ENCODE measurements around the gene NHLRC4.

DNA sequence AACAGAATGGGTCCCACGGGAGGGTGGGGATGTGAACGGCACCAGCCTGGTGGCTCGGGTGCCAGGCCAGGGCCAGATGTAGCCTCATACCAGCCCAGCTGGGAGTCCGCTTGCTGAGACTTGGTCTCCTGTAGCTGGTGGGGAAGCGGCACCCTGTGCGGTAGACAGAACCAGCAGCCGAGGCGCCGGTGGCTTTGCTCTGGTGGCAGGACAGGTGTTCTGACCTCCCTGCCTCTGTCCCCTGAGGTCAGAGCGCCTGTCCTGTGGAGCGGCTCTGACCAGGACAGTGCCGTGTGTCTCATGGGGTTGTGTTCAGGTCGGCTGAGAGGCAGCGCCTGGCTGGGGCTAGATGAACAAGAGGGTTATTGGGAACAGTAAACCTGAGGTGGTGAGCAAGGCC is 43.2 kb downstream of the NHLRC4 start:
- TF ChIP-seq, protein P1, sequence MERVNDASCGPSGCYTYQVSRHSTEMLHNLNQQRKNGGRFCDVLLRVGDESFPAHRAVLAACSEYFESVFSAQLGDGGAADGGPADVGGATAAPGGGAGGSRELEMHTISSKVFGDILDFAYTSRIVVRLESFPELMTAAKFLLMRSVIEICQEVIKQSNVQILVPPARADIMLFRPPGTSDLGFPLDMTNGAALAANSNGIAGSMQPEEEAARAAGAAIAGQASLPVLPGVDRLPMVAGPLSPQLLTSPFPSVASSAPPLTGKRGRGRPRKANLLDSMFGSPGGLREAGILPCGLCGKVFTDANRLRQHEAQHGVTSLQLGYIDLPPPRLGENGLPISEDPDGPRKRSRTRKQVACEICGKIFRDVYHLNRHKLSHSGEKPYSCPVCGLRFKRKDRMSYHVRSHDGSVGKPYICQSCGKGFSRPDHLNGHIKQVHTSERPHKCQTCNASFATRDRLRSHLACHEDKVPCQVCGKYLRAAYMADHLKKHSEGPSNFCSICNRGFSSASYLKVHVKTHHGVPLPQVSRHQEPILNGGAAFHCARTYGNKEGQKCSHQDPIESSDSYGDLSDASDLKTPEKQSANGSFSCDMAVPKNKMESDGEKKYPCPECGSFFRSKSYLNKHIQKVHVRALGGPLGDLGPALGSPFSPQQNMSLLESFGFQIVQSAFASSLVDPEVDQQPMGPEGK (CRISPR knock-in tag; IDR thresholded peaks at IDR 0.05; ENCODE audit: borderline replicate concordance), result no peak
- no peak for TF ChIP-seq BACH2 (CRISPR knock-in tag; IDR thresholded peaks at IDR 0.05; ENCODE audit: borderline replicate concordance)
- no peak for TF ChIP-seq ZNF70 (CRISPR knock-in tag; IDR thresholded peaks at IDR 0.05)
- TF ChIP-seq, protein P2, sequence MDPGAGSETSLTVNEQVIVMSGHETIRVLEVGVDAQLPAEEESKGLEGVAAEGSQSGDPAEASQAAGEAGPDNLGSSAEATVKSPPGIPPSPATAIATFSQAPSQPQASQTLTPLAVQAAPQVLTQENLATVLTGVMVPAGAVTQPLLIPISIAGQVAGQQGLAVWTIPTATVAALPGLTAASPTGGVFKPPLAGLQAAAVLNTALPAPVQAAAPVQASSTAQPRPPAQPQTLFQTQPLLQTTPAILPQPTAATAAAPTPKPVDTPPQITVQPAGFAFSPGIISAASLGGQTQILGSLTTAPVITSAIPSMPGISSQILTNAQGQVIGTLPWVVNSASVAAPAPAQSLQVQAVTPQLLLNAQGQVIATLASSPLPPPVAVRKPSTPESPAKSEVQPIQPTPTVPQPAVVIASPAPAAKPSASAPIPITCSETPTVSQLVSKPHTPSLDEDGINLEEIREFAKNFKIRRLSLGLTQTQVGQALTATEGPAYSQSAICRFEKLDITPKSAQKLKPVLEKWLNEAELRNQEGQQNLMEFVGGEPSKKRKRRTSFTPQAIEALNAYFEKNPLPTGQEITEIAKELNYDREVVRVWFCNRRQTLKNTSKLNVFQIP (CRISPR knock-in tag; IDR thresholded peaks at IDR 0.05; ENCODE audit: borderline replicate concordance, low read depth), result no peak
- TF ChIP-seq TCF4 (CRISPR knock-in tag; IDR thresholded peaks at IDR 0.05; ENCODE audit: borderline replicate concordance), result no peak
- TF ChIP-seq ZNF565 (CRISPR knock-in tag; conservative IDR thresholded peaks at IDR 0.05; ENCODE audit: low read depth), result no peak
- TF ChIP-seq PPARA (CRISPR knock-in tag; IDR thresholded peaks at IDR 0.05; ENCODE audit: borderline replicate concordance), result no peak
- TF ChIP-seq ZFP3 (CRISPR knock-in tag; IDR thresholded peaks at IDR 0.05), result no peak
- TF ChIP-seq ISL1 (CRISPR knock-in tag; IDR thresholded peaks at IDR 0.05), result no peak
- TF ChIP-seq RARB (CRISPR knock-in tag; IDR thresholded peaks at IDR 0.05), result no peak

Measured in SK-N-SH treated with all-trans-retinoic acid at 6 μM for 48 hours (cell line).